H7 (cell line): ENCODE measurements around the gene CDCA3. TPM values are rescaled to one million over a fixed set of nuclear protein-coding genes. Genes with fewer than 3 reads are reported as not detected.

Experiments used
- DNase-seq: peaks from one replicate; pipeline ENCODE4 v3.0.0; 2012
- H3K27me3 ChIP-seq: 2 replicates; pipeline ENCODE4 v1.6.0; 2011; ENCODE audit warnings: mild to moderate bottlenecking, low read length; ENCODE audit not compliant: control insufficient read depth, insufficient read depth
- H3K36me3 ChIP-seq: replicated peaks from 2 replicates; pipeline ENCODE4 v1.5.1; 2011; ENCODE audit warnings: low read length; ENCODE audit not compliant: control insufficient read depth, insufficient read depth
- H3K4me3 ChIP-seq: 2 replicates; pipeline ENCODE4 v1.5.1; 2011; ENCODE audit warnings: low read depth, mild to moderate bottlenecking, control low read depth, low read length, moderate library complexity; ENCODE audit not compliant: insufficient read depth
- total RNA-seq: library from RNA; depleted of rRNA; stranded (reverse); fragments of >200 nt; shearing (Covaris generic); gene quantifications from 2 replicates; pipeline ENCODE4 v1.2.3, GENCODE V29; 2014; rRNA removed

The CDCA3 gene
- total RNA-seq, 1 experiment from 2014 or later = 115 TPM

DNA sequence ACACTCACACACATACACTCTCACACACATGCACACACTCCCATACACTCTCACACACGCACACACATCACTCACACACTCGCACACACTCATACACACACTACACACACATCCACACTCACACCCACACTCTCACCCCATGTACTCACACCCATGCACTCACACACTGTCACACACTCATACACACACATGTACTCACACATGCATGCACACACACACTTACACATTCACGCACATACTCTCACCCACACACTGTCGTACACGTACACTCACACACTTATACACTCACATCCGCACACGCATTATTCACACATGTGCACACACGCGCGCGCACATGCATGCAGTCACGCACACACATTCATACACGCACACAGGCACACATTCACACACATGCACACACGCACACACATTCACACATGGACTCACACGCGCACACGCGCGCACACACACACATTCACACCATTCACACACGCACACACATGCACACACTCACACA is 33.4 kb downstream of the CDCA3 start:
- Histone ChIP-seq H3K36me3 (no peaks in the 10 kb centered on the region), H3K4me3 (no peak overlapping the region), H3K27me3 (peaks cover 30% of the 10 kb centered on the region)
- DNase-seq = no peak

- peaks cover 24% of the 10 kb centered on the region for H3K27me3 ChIP-seq
- no peak overlapping the region for H3K4me3 ChIP-seq
- no peak for DNase-seq
- H3K36me3 ChIP-seq = no peaks in the 10 kb centered on the region
Measured at GRCh38 chr12:6817098-6817497, 34.0 kb downstream of the CDCA3 start.

GRCh38 chr12:6816598-6816997 is 34.5 kb downstream of the CDCA3 start:
- DNase-seq = no peak
- Histone ChIP-seq H3K36me3 (no peaks in the 10 kb centered on the region), H3K4me3 (no peak overlapping the region), H3K27me3 (peaks cover 20% of the 10 kb centered on the region)

DNA sequence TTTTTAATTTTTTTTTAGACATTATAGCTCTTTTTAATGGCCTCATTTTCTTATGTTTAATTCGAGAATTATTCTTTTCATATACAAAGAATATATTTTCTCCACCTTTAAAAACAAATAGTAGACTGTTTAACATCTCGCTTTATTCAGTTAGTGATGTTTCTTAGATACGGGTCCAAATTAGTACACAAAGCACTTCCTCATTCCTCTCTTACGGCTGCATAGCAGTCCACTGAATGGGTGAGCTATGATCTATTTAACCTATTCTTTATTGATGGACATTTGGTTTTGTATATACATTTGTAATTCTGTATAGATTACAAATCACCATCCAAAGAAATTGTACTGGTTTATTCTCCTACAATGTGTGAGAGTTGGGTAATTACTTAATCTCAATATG is 37.7 kb downstream of the CDCA3 start:
- Histone ChIP-seq H3K4me3 (no peak overlapping the region), H3K36me3 (no peaks in the 10 kb centered on the region), H3K27me3 (peaks cover 8% of the 10 kb centered on the region)
- DNase-seq = no peak

- DNase-seq = peak; percentile 18
Measured at GRCh38 chr12:6810758-6811157, 40.3 kb downstream of the CDCA3 start.

GRCh38 chr12:6809056-6809455 is 42.0 kb downstream of the CDCA3 start:
- DNase-seq = peak; percentile 7
- no peaks in the 10 kb centered on the region; the same call in 1 of the 2 replicates for H3K27me3 ChIP-seq
- no peak overlapping the region for H3K4me3 ChIP-seq
- no peaks in the 10 kb centered on the region for H3K36me3 ChIP-seq

More at GRCh38 chr12:6810758-6811157, 40.3 kb downstream of the CDCA3 start:
- Histone ChIP-seq H3K4me3 (no peak overlapping the region), H3K36me3 (no peaks in the 10 kb centered on the region), H3K27me3 (peaks cover 8% of the 10 kb centered on the region)

- DNase-seq = no peak
- Histone ChIP-seq H3K36me3 (no peaks in the 10 kb centered on the region), H3K4me3 (no peak overlapping the region), H3K27me3 (no peaks in the 10 kb centered on the region)
Measured at GRCh38 chr12:6807170-6807569, 43.9 kb downstream of the CDCA3 start.

DNA sequence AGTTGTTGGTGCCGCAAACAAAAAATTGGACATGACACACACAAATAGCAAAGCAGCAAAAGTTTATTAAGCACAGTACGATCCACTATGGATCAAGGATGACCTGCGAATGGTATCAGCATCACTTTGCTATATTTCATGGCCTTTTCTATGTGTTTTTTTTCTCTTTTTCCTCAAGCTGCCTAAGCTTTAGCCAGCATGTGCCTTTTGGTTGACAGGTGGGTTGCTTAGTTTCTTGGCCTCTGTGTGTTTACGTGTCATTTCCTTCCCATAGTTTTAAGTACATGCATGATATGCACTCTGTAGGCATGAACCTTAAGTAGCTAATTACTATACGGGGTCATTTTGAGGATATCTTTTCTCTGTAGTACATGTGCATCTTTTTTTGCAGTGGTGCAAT is 51.9 kb downstream of the CDCA3 start:
- Histone ChIP-seq H3K4me3 (no peak overlapping the region), H3K27me3 (no peaks in the 10 kb centered on the region), H3K36me3 (no peaks in the 10 kb centered on the region)
- DNase-seq = no peak

Other genes starting within 250 kb of the CDCA3 start
- 236 and 245 TPM in 2 replicates for gene CHD4, start 243.9 kb downstream of the CDCA3 start, total RNA-seq
- gene LPAR5, start 215.3 kb downstream of the CDCA3 start, total RNA-seq = 0.04 TPM in 1 of 2 replicates, not detected in the other
- 0.80 and 3.6 TPM in 2 replicates for gene ACRBP, start 203.9 kb downstream of the CDCA3 start, total RNA-seq
- 26.9 and 31.2 TPM in 2 replicates for gene ING4, start 188.2 kb downstream of the CDCA3 start, total RNA-seq
- gene ZNF384, start 161.9 kb downstream of the CDCA3 start, total RNA-seq = 34.4 and 40.3 TPM in 2 replicates
- gene PIANP, start 150.5 kb downstream of the CDCA3 start, total RNA-seq = 0.42 and 1.4 TPM in 2 replicates
- 72.1 and 77.6 TPM in 2 replicates for gene COPS7A, start 127.2 kb downstream of the CDCA3 start, total RNA-seq
- 293 and 322 TPM in 2 replicates for gene MLF2, start 98.1 kb downstream of the CDCA3 start, total RNA-seq
- gene PTMS, start 84.9 kb downstream of the CDCA3 start, total RNA-seq = 237 and 270 TPM in 2 replicates
- 0.35 and 2.0 TPM in 2 replicates for gene LAG3, start 78.8 kb downstream of the CDCA3 start, total RNA-seq
- 0.66 and 0.81 TPM in 2 replicates for gene CD4, start 61.8 kb downstream of the CDCA3 start, total RNA-seq
- 5.4 and 7.0 TPM in 2 replicates for gene GPR162, start 29.5 kb downstream of the CDCA3 start, total RNA-seq
- gene P3H3, start 22.9 kb downstream of the CDCA3 start, total RNA-seq = 38.0 and 46.9 TPM in 2 replicates
- gene GNB3, start 10.4 kb downstream of the CDCA3 start, total RNA-seq = 1.5 and 5.5 TPM in 2 replicates
- 103 and 112 TPM in 2 replicates for gene USP5, start 864 bp upstream of the CDCA3 start, total RNA-seq
- 1,353 and 1,607 TPM in 2 replicates for gene TPI1, start 16.2 kb upstream of the CDCA3 start, total RNA-seq
- gene SPSB2, start 22.0 kb upstream of the CDCA3 start, total RNA-seq = 28.7 and 29.4 TPM in 2 replicates
- 4.6 and 5.7 TPM in 2 replicates for gene LRRC23, start 53.5 kb upstream of the CDCA3 start, total RNA-seq
- gene ENO2, start 63.3 kb upstream of the CDCA3 start, total RNA-seq = 47.4 and 59.0 TPM in 2 replicates
- 11.4 and 13.4 TPM in 2 replicates for gene ATN1, start 76.7 kb upstream of the CDCA3 start, total RNA-seq
- not detected in 2 replicates for gene RNU7-1, start 92.5 kb upstream of the CDCA3 start, total RNA-seq
- 136 and 153 TPM in 2 replicates for gene C12orf57, start 92.7 kb upstream of the CDCA3 start, total RNA-seq
- gene PTPN6, start 100.1 kb upstream of the CDCA3 start, total RNA-seq = 25.0 and 34.3 TPM in 2 replicates
- 482 and 560 TPM in 2 replicates for gene PHB2, start 119.4 kb upstream of the CDCA3 start, total RNA-seq
- 56.6 and 59.5 TPM in 2 replicates for gene EMG1, start 119.6 kb upstream of the CDCA3 start, total RNA-seq
- gene LPCAT3, start 167.2 kb upstream of the CDCA3 start, total RNA-seq = 14.4 and 16.9 TPM in 2 replicates
- gene C1S, start 209.4 kb upstream of the CDCA3 start, total RNA-seq = 4.4 and 4.8 TPM in 2 replicates
- gene C1R, start 241.2 kb upstream of the CDCA3 start, total RNA-seq = 1.1 and 8.2 TPM in 2 replicates